ENCODE results near the gene RXRG.

DNA sequence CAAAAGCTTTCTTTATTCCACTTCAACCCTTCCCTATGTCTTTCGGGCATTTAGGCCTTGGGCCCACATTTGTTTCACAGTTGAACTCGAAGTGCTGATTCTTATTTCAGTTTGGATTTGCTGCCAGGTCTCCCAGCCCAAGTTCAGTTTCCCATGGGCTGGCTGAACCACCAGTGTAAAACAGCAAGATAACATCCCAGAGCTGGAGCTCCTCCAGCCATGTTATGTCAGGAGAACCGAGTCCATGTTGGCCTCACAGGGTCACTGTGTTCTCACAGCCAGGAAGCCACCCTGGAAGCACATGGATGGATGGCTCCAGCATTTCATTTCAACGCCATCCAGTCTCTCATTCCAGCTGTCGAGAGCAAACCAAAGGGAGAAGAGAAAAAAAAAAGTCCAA lies 45.2 kb upstream of the RXRG start:
- TF ChIP-seq, protein P1, sequence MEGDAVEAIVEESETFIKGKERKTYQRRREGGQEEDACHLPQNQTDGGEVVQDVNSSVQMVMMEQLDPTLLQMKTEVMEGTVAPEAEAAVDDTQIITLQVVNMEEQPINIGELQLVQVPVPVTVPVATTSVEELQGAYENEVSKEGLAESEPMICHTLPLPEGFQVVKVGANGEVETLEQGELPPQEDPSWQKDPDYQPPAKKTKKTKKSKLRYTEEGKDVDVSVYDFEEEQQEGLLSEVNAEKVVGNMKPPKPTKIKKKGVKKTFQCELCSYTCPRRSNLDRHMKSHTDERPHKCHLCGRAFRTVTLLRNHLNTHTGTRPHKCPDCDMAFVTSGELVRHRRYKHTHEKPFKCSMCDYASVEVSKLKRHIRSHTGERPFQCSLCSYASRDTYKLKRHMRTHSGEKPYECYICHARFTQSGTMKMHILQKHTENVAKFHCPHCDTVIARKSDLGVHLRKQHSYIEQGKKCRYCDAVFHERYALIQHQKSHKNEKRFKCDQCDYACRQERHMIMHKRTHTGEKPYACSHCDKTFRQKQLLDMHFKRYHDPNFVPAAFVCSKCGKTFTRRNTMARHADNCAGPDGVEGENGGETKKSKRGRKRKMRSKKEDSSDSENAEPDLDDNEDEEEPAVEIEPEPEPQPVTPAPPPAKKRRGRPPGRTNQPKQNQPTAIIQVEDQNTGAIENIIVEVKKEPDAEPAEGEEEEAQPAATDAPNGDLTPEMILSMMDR (IDR thresholded peaks at IDR 0.05): no peak
- no peak for TF ChIP-seq EZH2 (IDR thresholded peaks at IDR 0.05; ENCODE audit: borderline replicate concordance, insufficient read depth, low read depth, low read length, poor library complexity, severe bottlenecking)

Data from B cell (primary cell).